PC-3 (cell line): ENCODE data around the gene PEPD. TPM values are rescaled to one million over a fixed set of nuclear protein-coding genes. Genes with fewer than 3 reads are reported as not detected.

Source experiments
- ATAC-seq: fragments of 200-7000 bp; cut with Tn5 transposase; 2 replicates; pipeline ENCODE4 v1.9.1; 2020; ENCODE audit warnings: mild to moderate bottlenecking, moderate library complexity
- BruUV-seq: library from RNA; stranded (reverse); fragments of 400-500 nt; replicated peaks from 2 replicates; lab custom pipeline; 2021; lab: Mats Ljungman, UMichigan
- CTCF ChIA-PET: fragments of 300-600 bp; sonication (Branson Sonifier 250); formaldehyde crosslinking; loops from one replicate; lab custom pipeline; 2022; ENCODE audit warnings: antibody characterized with exemption; lab: Charles Lee
- POLR2A ChIA-PET: fragments of 300-600 bp; sonication (Branson Sonifier 250); formaldehyde crosslinking; loops from one replicate; lab custom pipeline; 2022; ENCODE audit warnings: antibody characterized with exemption; ENCODE audit not compliant: unreplicated experiment; lab: Charles Lee
- DNase-seq: peaks from one replicate; pipeline ENCODE4 v3.0.0-alpha.2; 2015
- H2AFZ ChIP-seq: fragments of 300-600 bp; sonication (generic); 2 replicates; pipeline ENCODE4 v1.6.0; 2016; ENCODE audit warnings: antibody characterized with exemption, low read length
- H3F3A ChIP-seq: fragments of 300-600 bp; sonication (generic); one replicate; pipeline ENCODE4 v1.6.0; 2017; ENCODE audit warnings: antibody characterized with exemption, low read length, control low read depth, mild to moderate bottlenecking; ENCODE audit not compliant: unreplicated experiment
- H3K27ac ChIP-seq: fragments of 300-600 bp; sonication (generic); 2 replicates; pipeline ENCODE4 v1.5.1; 2016; ENCODE audit warnings: mild to moderate bottlenecking, low read length
- H3K27me3 ChIP-seq: fragments of 300-600 bp; sonication (generic); 2 replicates; pipeline ENCODE4 v1.6.1; 2016; ENCODE audit warnings: low read length, mixed read lengths
- H3K36me3 ChIP-seq: fragments of 300-600 bp; sonication (generic); 2 replicates; pipeline ENCODE4 v1.6.1; 2016; ENCODE audit warnings: low read depth, mixed run types, low read length, mixed read lengths
- H3K4me1 ChIP-seq: fragments of 300-600 bp; sonication (generic); 2 replicates; pipeline ENCODE4 v1.5.1; 2016; ENCODE audit warnings: low read length; ENCODE audit not compliant: insufficient read depth
- H3K4me2 ChIP-seq: fragments of 300-600 bp; sonication (generic); 2 replicates; pipeline ENCODE4 v1.6.0; 2016; ENCODE audit warnings: low read length
- H3K4me3 ChIP-seq: fragments of 300-600 bp; sonication (generic); 2 replicates; pipeline ENCODE4 v1.5.1; 2016; ENCODE audit warnings: mild to moderate bottlenecking, low read length, mixed read lengths
- H3K79me2 ChIP-seq: fragments of 300-600 bp; sonication (generic); 2 replicates; pipeline ENCODE4 v1.6.1; 2017; ENCODE audit warnings: low read length, mixed read lengths
- H3K9ac ChIP-seq: fragments of 300-600 bp; sonication (generic); 2 replicates; pipeline ENCODE4 v1.6.0; 2016; ENCODE audit warnings: mild to moderate bottlenecking, low read length
- H3K9me2 ChIP-seq: fragments of 300-600 bp; sonication (generic); replicated peaks from 2 replicates; pipeline ENCODE4 v1.6.1; 2016; ENCODE audit warnings: mixed run types, low read length, mixed read lengths
- H3K9me3 ChIP-seq: fragments of 300-600 bp; sonication (generic); 2 replicates; pipeline ENCODE4 v1.6.1; 2016; ENCODE audit warnings: low read length, mixed read lengths
- H4K20me1 ChIP-seq: fragments of 300-600 bp; sonication (generic); 2 replicates; pipeline ENCODE4 v1.6.1; 2016; ENCODE audit warnings: low read length, mixed read lengths
- CTCF ChIP-seq: fragments of 300-600 bp; sonication (generic); conservative IDR thresholded peaks from 2 replicates; pipeline ENCODE4 v1.5.1; 2017; ENCODE audit warnings: antibody characterized with exemption, low read depth, mild to moderate bottlenecking, low read length
- EZH2 ChIP-seq: fragments of 300-600 bp; sonication (generic); IDR thresholded peaks from one replicate; pipeline ENCODE4 v1.6.1; 2017; ENCODE audit warnings: antibody characterized with exemption, mild to moderate bottlenecking, low read length; ENCODE audit not compliant: unreplicated experiment
- EZH2phosphoT487 ChIP-seq: fragments of 300-600 bp; sonication (generic); IDR thresholded peaks from 2 replicates; pipeline ENCODE4 v1.6.1; 2018; ENCODE audit warnings: mild to moderate bottlenecking, antibody characterized with exemption, low read length, borderline replicate concordance
- intact Hi-C: fragments of 100-400 bp; cut with micrococcal nuclease; formaldehyde crosslinking; loops from 2 replicates; pipeline ENCODE4 v1.9.0; 2023
- total RNA-seq: library from RNA; depleted of rRNA; stranded (reverse); fragments of >200 nt; gene quantifications from 2 replicates; pipeline ENCODE4 v1.2.3, GENCODE V29; 2014

Gene PEPD
- total RNA-seq, 1 experiment from 2014 or later: 53.4 TPM

- H4K20me1 ChIP-seq: no peaks in the 10 kb centered on the region
- H3K9ac ChIP-seq: no peak overlapping the region
- intact Hi-C loops: no loop called here
- no peaks in the 10 kb centered on the region for H3F3A ChIP-seq
- H3K9me3 ChIP-seq: no peaks in the 10 kb centered on the region
- no peaks in the 10 kb centered on the region for H3K4me1 ChIP-seq
- H3K27ac ChIP-seq: no peak overlapping the region
- ChIA-PET POLR2A (no interaction called here), CTCF (no interaction called here)
- TF ChIP-seq EZH2 (no peak), EZH2phosphoT487 (no peak)
- H3K4me2 ChIP-seq: no peak overlapping the region
- H2AFZ ChIP-seq: no peak overlapping the region
- no peak for DNase-seq
- no peak overlapping the region for H3K4me3 ChIP-seq
- no peak for ATAC-seq
- no peaks in the 10 kb centered on the region for H3K79me2 ChIP-seq
- no peaks in the 10 kb centered on the region for H3K9me2 ChIP-seq
- peaks cover 8% of the 10 kb centered on the region; the same call in 1 of the 2 replicates for H3K27me3 ChIP-seq
- H3K36me3 ChIP-seq: no peaks in the 10 kb centered on the region
- BruUV-seq: no TSS peak
These were observed 26.1 kb upstream of the PEPD start for GRCh38 chr19:33547676-33548075.

GRCh38 chr19:33546656-33547055 lies 25.1 kb upstream of the PEPD start:
- H3K4me3 ChIP-seq: no peak overlapping the region
- no peak for ATAC-seq
- H3K4me2 ChIP-seq: no peak overlapping the region
- H4K20me1 ChIP-seq: no peaks in the 10 kb centered on the region
- H3K27me3 ChIP-seq: peaks cover 15% of the 10 kb centered on the region
- H3K9me3 ChIP-seq: no peaks in the 10 kb centered on the region
- no peaks in the 10 kb centered on the region for H3K36me3 ChIP-seq
- H3K79me2 ChIP-seq: no peaks in the 10 kb centered on the region
- no TSS peak for BruUV-seq
- no peaks in the 10 kb centered on the region for H3K4me1 ChIP-seq
- POLR2A ChIA-PET: no interaction called here
- intact Hi-C loops: no loop called here
- H3K27ac ChIP-seq: no peak overlapping the region
- H2AFZ ChIP-seq: no peak overlapping the region
- H3K9ac ChIP-seq: no peak overlapping the region
- no peak for TF ChIP-seq CTCF
- no peak for TF ChIP-seq EZH2phosphoT487
- no peak for TF ChIP-seq EZH2
- CTCF ChIA-PET: no interaction called here
- no peaks in the 10 kb centered on the region for H3K9me2 ChIP-seq
- DNase-seq: no peak
- no peaks in the 10 kb centered on the region for H3F3A ChIP-seq

GRCh38 chr19:33545217-33545981 lies 23.8 kb upstream of the PEPD start:
- Histone ChIP-seq H3F3A (no peaks in the 10 kb centered on the region), H3K27ac (no peak overlapping the region), H3K4me1 (no peaks in the 10 kb centered on the region), H3K9me3 (no peaks in the 10 kb centered on the region), H3K27me3 (peaks cover 19% of the 10 kb centered on the region), H3K4me2 (no peak overlapping the region), H3K79me2 (no peaks in the 10 kb centered on the region), H3K9ac (no peak overlapping the region), H4K20me1 (no peaks in the 10 kb centered on the region), H3K36me3 (no peaks in the 10 kb centered on the region), H2AFZ (no peak overlapping the region), H3K9me2 (no peaks in the 10 kb centered on the region), H3K4me3 (no peak overlapping the region)
- ChIA-PET CTCF (no interaction called here), POLR2A (no interaction called here)
- TF ChIP-seq CTCF (no peak), EZH2phosphoT487 (no peak), EZH2 (no peak)
- no TSS peak for BruUV-seq
- intact Hi-C loops: no loop called here
- ATAC-seq (no peak), DNase-seq (no peak)
